ENCODE measurements around the gene ABL1.

The ABL1 gene

GRCh38 chr9:130900701-130901497 lies 65.8 kb downstream of the ABL1 start:
- DNase-seq, result no peak
- TF ChIP-seq GATA1 (IDR thresholded peaks at IDR 0.05; ENCODE audit: low read depth, low read length) (no peak), POLR2A (IDR thresholded peaks at IDR 0.05; ENCODE audit: low read length) (no peak)

- DNase-seq, result no peak
- no peak for TF ChIP-seq GATA1 (IDR thresholded peaks at IDR 0.05; ENCODE audit: low read depth, low read length)
- no peak for TF ChIP-seq POLR2A (IDR thresholded peaks at IDR 0.05; ENCODE audit: low read length)
These were observed 66.6 kb downstream of the ABL1 start for GRCh38 chr9:130901498-130902203.

- no peak for DNase-seq
- TF ChIP-seq POLR2A (IDR thresholded peaks at IDR 0.05; ENCODE audit: low read length) (no peak), GATA1 (IDR thresholded peaks at IDR 0.05; ENCODE audit: low read depth, low read length) (no peak)
These were observed 67.4 kb downstream of the ABL1 start for GRCh38 chr9:130902204-130903185.

- DNase-seq, result no peak
- TF ChIP-seq POLR2A (IDR thresholded peaks at IDR 0.05; ENCODE audit: low read length), result no peak
- TF ChIP-seq GATA1 (IDR thresholded peaks at IDR 0.05; ENCODE audit: low read depth, low read length), result no peak
These were observed 68.4 kb downstream of the ABL1 start for GRCh38 chr9:130903194-130904069.

GRCh38 chr9:130904070-130905044 lies 69.3 kb downstream of the ABL1 start:
- TF ChIP-seq GATA1 (IDR thresholded peaks at IDR 0.05; ENCODE audit: low read depth, low read length) (no peak), POLR2A (IDR thresholded peaks at IDR 0.05; ENCODE audit: low read length) (no peak)
- no peak for DNase-seq

GRCh38 chr9:130905125-130905901 lies 70.3 kb downstream of the ABL1 start:
- DNase-seq, result no peak
- TF ChIP-seq POLR2A (IDR thresholded peaks at IDR 0.05; ENCODE audit: low read length) (no peak), GATA1 (IDR thresholded peaks at IDR 0.05; ENCODE audit: low read depth, low read length) (no peak)

- no peak for DNase-seq
- TF ChIP-seq GATA1 (IDR thresholded peaks at IDR 0.05; ENCODE audit: low read depth, low read length) (no peak), POLR2A (IDR thresholded peaks at IDR 0.05; ENCODE audit: low read length) (no peak)
These were observed 71.1 kb downstream of the ABL1 start for GRCh38 chr9:130905902-130906734.

GRCh38 chr9:130906735-130907416 lies 71.8 kb downstream of the ABL1 start:
- no peak for DNase-seq
- TF ChIP-seq GATA1 (IDR thresholded peaks at IDR 0.05; ENCODE audit: low read depth, low read length) (no peak), POLR2A (IDR thresholded peaks at IDR 0.05; ENCODE audit: low read length) (no peak)

GRCh38 chr9:130908146-130908877 lies 73.3 kb downstream of the ABL1 start:
- DNase-seq, result no peak
- TF ChIP-seq GATA1 (IDR thresholded peaks at IDR 0.05; ENCODE audit: low read depth, low read length), result no peak
- TF ChIP-seq POLR2A (IDR thresholded peaks at IDR 0.05; ENCODE audit: low read length), result no peak

Measured in erythroblast (primary cell).